NCI-H2107 treated with DMSO at 0.1 percent for 48 hours (cell line): ENCODE measurements around the gene TMEM169.

Experiments used
- DNase-seq: peaks from one replicate; lab custom pipeline; 2025; ENCODE audit not compliant: unreplicated experiment; lab: John Stamatoyannopoulos, UW

Gene TMEM169

DNA sequence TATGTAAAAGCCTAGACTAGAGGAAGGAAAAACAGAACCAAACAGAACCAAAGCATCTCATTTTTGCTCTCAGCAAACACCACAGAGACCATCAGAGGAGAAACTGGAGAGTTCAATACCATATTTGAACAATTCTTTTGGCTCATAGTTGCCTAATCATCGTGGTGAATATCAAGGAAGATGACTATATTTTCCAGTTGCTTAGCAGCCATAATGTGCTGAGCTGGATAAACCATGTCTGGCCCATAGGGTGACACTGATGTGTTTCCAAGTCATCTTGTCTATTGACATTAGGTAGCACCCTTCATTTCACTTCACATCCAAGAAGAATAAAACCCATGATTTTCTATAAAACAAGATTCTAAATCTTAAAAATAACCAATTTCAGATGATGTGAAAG is 21.5 kb downstream of the TMEM169 start:
- DNase-seq, result no peak

DNA sequence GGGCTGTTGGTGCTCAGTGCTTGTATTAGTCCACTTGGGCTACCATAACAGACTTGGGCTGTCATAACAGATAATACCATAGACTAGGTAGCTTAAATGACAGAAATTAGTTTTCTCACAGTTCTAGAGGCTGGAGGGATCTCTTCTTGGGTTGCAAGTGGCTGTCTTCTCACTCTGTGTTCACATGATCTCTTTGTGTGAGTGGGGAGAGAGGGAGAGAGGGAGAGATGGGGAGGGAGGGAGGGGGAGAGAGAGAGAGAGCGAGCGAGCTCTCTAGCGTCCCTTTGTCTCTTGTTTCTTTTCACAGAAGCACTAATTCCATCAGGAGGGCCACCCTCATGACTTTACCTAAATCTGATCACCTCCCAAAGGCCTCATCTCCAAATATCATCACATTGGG is 23.0 kb downstream of the TMEM169 start:
- DNase-seq, result no peak

DNA sequence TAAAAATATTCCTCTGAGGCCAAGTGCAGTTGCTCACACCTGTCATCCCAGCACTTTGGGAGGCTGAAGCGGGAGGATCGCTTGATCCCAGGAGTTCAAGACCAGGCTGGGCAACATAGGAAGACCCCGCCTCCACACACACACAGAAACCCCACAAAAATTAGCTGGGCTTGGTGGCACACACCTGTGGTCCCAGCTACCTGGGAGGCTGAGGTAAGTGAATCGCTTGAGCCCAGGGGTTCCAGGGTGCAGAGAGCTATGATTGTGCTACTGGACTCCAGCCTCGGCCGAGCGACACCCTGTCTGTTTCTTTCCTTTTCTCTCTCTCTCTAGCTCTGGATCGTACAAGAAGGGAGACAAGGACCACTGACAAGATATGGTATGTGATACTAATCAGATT is 25.6 kb downstream of the TMEM169 start:
- no peak for DNase-seq

- no peak for DNase-seq
Measured at GRCh38 chr2:216107760-216108159, 26.0 kb downstream of the TMEM169 start.

GRCh38 chr2:216108310-216108966 is 26.7 kb downstream of the TMEM169 start:
- DNase-seq, result no peak

DNA sequence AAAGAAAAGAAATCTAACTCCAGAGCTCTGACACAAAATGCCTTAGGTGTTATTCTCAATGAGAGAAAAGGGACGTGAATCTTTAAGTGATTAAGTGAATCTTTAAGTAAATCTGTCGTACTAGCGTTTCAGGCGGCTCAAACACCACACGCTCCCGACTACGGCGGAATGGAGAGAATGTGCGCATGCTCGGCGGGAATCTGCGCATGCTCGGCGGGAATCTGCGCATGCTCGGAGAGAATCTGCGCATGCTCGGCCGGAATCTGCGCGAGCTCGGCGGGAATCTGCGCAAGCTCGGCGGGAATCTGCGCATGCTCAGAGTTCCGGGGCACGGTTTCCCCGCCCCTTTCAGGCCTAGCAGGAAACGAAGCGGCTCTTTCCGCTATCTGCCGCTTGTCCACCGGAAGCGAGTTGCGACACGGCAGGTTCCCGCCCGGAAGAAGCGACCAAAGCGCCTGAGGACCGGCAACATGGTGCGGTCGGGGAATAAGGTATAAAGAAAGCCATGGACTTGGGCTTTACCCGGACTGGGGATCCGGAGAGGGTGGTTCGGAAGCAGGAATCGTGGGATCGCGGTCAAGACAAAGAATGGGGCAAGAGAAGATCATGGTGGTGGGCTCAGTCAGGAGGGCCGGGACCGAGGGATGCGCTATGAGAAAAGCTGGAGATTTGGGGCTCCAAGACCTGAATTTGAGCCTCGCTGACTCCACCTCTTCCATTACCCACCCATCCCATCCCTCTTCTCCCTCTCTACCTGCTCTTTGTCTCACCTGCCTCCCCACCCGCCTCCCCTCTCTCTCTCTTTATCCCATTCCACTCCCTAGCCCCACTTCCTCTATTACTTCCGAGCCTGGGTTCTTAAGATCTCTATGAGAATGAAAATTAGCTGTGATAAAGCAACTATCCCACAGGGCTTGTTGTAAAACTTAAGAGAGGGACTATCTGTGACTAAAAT is 27.5 kb downstream of the TMEM169 start, which contains the start of gene XRCC5:
Gene XRCC5, plus strand, starts transcription at position 382 of the 955 bp plus-strand sequence. Its CDS starts 89 bp downstream, at position 471.
- DNase-seq, result peak; percentile 89

GRCh38 chr2:216109962-216110614 is 28.4 kb downstream of the TMEM169 start:
- peak; percentile 27 for DNase-seq

DNA sequence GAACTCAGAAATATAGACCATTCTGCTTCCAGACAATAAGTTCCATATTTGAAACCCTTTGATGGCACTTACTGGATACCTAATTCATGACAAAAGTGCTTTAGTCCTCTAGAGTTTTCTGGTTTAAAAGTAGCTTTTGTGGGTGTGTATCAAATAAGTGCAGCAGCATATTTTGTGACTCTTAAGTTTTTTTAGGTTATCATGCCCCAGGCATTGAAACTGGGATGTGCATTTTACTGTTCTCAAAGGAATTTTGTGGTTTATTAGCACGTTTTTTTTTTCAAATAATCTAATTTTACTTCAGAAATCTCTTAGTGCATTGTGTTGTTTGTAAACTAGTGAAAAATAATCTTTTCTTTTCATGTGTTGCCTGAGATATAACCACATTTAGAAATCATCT is 28.9 kb downstream of the TMEM169 start:
- no peak for DNase-seq

- DNase-seq, result no peak
Measured at GRCh38 chr2:216111122-216111521, 29.4 kb downstream of the TMEM169 start.

- no peak for DNase-seq
Measured at GRCh38 chr2:216112926-216113325, 31.2 kb downstream of the TMEM169 start.

GRCh38 chr2:216113572-216113971 is 31.9 kb downstream of the TMEM169 start:
- no peak for DNase-seq

DNA sequence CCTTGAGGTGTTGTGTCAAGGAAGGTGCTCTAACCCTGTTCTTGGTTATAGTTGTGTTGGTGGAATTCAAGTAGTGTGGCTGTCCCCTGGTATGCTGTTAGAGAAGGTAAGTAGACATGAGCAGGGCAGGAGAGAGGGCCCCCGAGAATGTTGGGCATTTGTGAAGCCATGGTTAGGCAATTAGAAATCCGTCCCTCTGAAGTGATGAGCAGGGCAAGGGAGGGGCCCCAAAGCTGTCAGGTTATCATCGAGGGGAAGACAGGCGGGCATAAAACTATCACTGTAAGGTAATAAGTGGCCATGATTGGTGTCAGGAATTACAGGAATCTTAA is 32.6 kb downstream of the TMEM169 start:
- DNase-seq, result no peak

- DNase-seq, result peak; percentile 99
Measured at GRCh38 chr2:216114714-216115531, 33.2 kb downstream of the TMEM169 start.

- DNase-seq, result no peak
Measured at GRCh38 chr2:216116418-216116817, 34.7 kb downstream of the TMEM169 start.

GRCh38 chr2:216117561-216118340 is 36.0 kb downstream of the TMEM169 start:
- no peak for DNase-seq

GRCh38 chr2:216118474-216118873 is 36.8 kb downstream of the TMEM169 start:
- DNase-seq, result no peak

DNA sequence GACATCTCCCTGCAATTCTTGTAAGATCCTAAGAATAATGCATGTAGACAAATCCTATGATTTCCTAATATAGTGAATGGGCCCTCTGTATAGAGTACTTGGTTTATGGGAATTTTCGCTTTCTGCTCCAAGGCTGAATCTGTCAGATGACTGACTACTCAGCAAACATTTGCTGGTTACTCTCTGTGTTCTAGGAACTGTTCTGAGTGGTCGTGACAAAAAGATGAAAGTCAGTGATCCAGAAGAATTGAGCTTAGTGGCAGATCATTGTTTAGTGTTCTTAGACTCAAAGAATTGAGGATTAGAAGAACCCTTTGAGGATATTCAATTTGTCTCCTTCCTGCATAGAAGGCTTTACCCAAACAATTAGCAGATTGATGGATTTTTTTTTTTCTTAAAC is 37.4 kb downstream of the TMEM169 start:
- DNase-seq, result no peak

DNA sequence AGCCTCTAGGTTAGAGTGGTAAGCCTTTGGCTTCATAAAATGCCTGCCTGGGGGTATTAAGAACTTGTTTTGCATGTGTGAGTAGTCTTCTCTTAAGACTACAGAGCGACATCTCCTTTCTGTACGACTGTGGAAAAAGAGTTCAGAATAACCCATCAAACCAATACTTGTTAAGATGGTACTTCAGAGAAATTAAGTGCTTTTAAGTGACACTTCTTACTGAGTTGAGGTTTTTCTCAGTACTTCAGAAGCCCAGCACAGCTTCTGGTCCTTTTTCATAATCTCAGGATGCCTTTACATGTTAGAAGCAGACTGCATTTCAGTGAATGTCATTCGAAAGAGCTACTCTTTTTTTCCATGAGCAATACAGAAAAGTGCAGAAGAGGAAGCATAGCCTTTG is 38.3 kb downstream of the TMEM169 start:
- DNase-seq, result no peak

DNA sequence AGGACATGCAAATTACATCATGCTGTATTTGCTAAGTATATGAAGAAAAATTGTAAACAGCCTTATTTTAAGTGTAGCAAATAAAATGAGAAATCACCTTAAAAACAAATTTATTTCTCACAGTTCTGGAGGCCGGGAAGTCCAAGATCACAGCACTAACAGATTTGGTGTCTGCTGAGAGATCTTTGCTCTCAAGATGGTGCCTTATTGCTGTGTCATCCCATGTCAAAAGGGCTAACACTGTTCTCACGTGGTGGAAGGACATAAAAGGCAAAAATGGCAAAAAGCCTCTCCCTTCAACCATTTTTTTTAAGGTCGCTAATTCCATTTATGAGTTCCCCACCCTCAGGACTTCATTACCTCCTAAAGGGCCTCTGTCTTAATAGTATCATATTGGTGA is 39.5 kb downstream of the TMEM169 start:
- DNase-seq, result no peak

- DNase-seq, result no peak
Measured at GRCh38 chr2:216126943-216127342, 45.2 kb downstream of the TMEM169 start.
